Right lobe of liver (tissue), 6 donors: ENCODE measurements around the gene FAAP20. TPM values are rescaled to one million over a fixed set of nuclear protein-coding genes. Genes with fewer than 3 reads are reported as not detected.
"Not testable (repeated sequence)": the region's sequence is repeated elsewhere in the genome, so short reads cannot be mapped to it uniquely, and the experiment has no call there.

Source experiments
- ATAC-seq, 4 donors: fragments of 200-7000 bp; cut with Tn5 transposase; one replicate each; pipeline ENCODE4 v1.9.1; 2020; ENCODE audit warnings: mild to moderate bottlenecking in 4 of 4, moderate library complexity in 4 of 4
- DNase-seq, 3 donors: peaks; one replicate each; pipeline ENCODE4 v3.0.0-alpha.2; 2020
- H3K27ac ChIP-seq, 3 donors: fragments of 200-600 bp; one replicate each; pipeline ENCODE4 v1.8.0; 2022
- H3K27me3 ChIP-seq, 2 donors: fragments of 200-600 bp; one replicate each; pipeline ENCODE4 v1.8.0; 2022
- H3K36me3 ChIP-seq, 4 donors: fragments of 200-600 bp; sonication (generic) in 1 of 4; one replicate each; pipeline versions ENCODE4 v1.5.1 to v1.8.0; 2017 to 2022; ENCODE audit warnings: control low read depth in 1 of 4
- H3K4me1 ChIP-seq, 4 donors: fragments of 200-600 bp; sonication (generic) in 1 of 4; one replicate each; pipeline versions ENCODE4 v1.5.1 to v1.8.0; 2017 to 2022; ENCODE audit warnings: control low read depth in 1 of 4
- H3K4me3 ChIP-seq, 3 donors: fragments of 200-600 bp; one replicate each; pipeline ENCODE4 v1.8.0; 2022
- H3K9me3 ChIP-seq, 4 donors: fragments of 200-600 bp; sonication (generic) in 1 of 4; one replicate each; pipeline versions ENCODE4 v1.5.1 to v1.8.0; 2017 to 2022; ENCODE audit warnings: control low read depth in 1 of 4
- CTCF ChIP-seq, 4 donors: fragments of 200-600 bp in 3 of 4; fragments of 450-650 bp in 1 of 4; IDR thresholded peaks; one replicate each; pipeline versions ENCODE4 v1.5.1 to v1.8.0; 2016 to 2022; ENCODE audit warnings: antibody characterized with exemption in 4 of 4, mild to moderate bottlenecking in 2 of 4
- POLR2A ChIP-seq: fragments of 450-650 bp; IDR thresholded peaks from one replicate; pipeline ENCODE4 v1.6.1; 2017; ENCODE audit warnings: antibody characterized with exemption, mild to moderate bottlenecking
- WGBS: methylation state at CpG from one replicate; pipeline ENCODE4 v1.1.6; 2018; ENCODE audit warnings: low coverage, low lambda C conversion rate; ENCODE audit not compliant: insufficient coverage; ENCODE audit errors: missing lambda C conversion rate; 5-methylcytosine and 5-hydroxymethylcytosine counted together
- intact Hi-C, 2 donors: fragments of 100-400 bp; cut with DNase I; formaldehyde crosslinking; loops; one replicate each; pipeline versions ENCODE4 v1.11.2 to v1.14.1; 2022
- total RNA-seq, 6 experiments: library from RNA; depleted of rRNA in 2 of 6; stranded (reverse); fragments of >200 nt in 2 of 6; fragmentation: NEBNext Ultra II Directional in 3 of 6; extraction: Animal tissue kit (Norgen Biotek cat#: 25700) in 3 of 6; gene quantifications; one replicate each; pipeline versions ENCODE4 v1.1.0 to v1.2.4, GENCODE V29; 2016 to 2023
- donor health status: DM: no; HTN: yes; CAD: no.
- donor health status: DM: no; HTN: no; CAD: no.
- donor health status: DM: no; HTN: no; CAD: no.
- donor health status: DM: no; HTN: yes; CAD: no.
- donor health status: DM: no; HTN: yes; CAD: no.

Gene FAAP20
- total RNA-seq, 6 experiments from 2014 or later, result 18.9 to 26.0 (median 24.4) TPM

DNA sequence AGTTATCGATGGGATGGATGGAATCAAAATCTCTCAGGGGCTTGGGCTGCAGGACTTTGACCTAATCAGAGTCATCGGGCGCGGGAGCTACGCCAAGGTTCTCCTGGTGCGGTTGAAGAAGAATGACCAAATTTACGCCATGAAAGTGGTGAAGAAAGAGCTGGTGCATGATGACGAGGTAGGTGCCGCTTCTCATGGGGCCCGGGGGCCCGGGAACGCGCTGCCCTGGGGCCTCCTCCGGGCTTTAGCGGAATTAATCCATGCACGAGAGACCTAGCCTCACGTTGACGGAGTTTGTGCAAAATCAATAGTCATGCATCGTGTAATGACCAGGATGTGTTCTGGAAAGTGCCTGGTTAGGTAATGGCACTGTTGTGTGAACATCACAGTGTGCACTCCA, 43.8 kb downstream of the FAAP20 start:
- Histone ChIP-seq H3K4me1 (no peaks in the 10 kb centered on the region), H3K4me3 (no peak overlapping the region), H3K36me3 (peaks cover 0 to 8% (median 0%) of the 10 kb centered on the region in 4 donors), H3K27ac (no peak overlapping the region), H3K9me3 (no peaks in the 10 kb centered on the region), H3K27me3 (no peaks in the 10 kb centered on the region)
- WGBS, result no CpG with 5 or more reads among the region's 19 CpGs
- DNase-seq (no peak), ATAC-seq (no peak)
- intact Hi-C loops, result no loop called here
- no peak for TF ChIP-seq POLR2A
- TF ChIP-seq CTCF (IDR thresholded peaks at IDR 0.05), result no peak

GRCh38 chr1:2148691-2149090, 45.9 kb downstream of the FAAP20 start:
- Histone ChIP-seq H3K4me1 (no peaks in the 10 kb centered on the region), H3K4me3 (no peak overlapping the region), H3K27me3 (no peaks in the 10 kb centered on the region), H3K9me3 (no peaks in the 10 kb centered on the region), H3K36me3 (peaks cover 0 to 8% (median 0%) of the 10 kb centered on the region in 4 donors), H3K27ac (peak overlapping the region in 2 of 3 donors; percentile 33 to 47)
- TF ChIP-seq POLR2A (no peak), CTCF (IDR thresholded peaks at IDR 0.05) (no peak)
- DNase-seq (no peak), ATAC-seq (peak; percentile 67 to 80 (median 72))
- 61% methylated on average over 6 of the region's 14 CpGs for WGBS
- intact Hi-C loops, result no loop called here

- 95% methylated on average over 5 of the region's 5 CpGs for WGBS
- H3K27ac ChIP-seq, H3K27me3 ChIP-seq, intact Hi-C loops, H3K36me3 ChIP-seq, H3K4me1 ChIP-seq, ATAC-seq, DNase-seq, H3K4me3 ChIP-seq, H3K9me3 ChIP-seq: not testable (repeated sequence)
Measured at GRCh38 chr1:2147869-2148268, 46.7 kb downstream of the FAAP20 start.

GRCh38 chr1:2146836-2147517, 47.6 kb downstream of the FAAP20 start:
- no peaks in the 10 kb centered on the region for H3K4me1 ChIP-seq
- no peaks in the 10 kb centered on the region for H3K9me3 ChIP-seq
- no peak overlapping the region for H3K4me3 ChIP-seq
- 92% methylated on average over 11 of the region's 11 CpGs for WGBS
- H3K27me3 ChIP-seq, result no peaks in the 10 kb centered on the region
- peaks cover 0 to 8% (median 0%) of the 10 kb centered on the region in 4 donors for H3K36me3 ChIP-seq
- intact Hi-C loops, result no loop called here
- ATAC-seq (no peak), DNase-seq (no peak)
- TF ChIP-seq POLR2A, result no peak
- no peak for TF ChIP-seq CTCF (IDR thresholded peaks at IDR 0.05)
- no peak overlapping the region for H3K27ac ChIP-seq

GRCh38 chr1:2145946-2146835, 48.4 kb downstream of the FAAP20 start:
- Histone ChIP-seq H3K27ac (no peak overlapping the region), H3K27me3 (no peaks in the 10 kb centered on the region), H3K36me3 (peaks cover 0 to 8% (median 0%) of the 10 kb centered on the region in 4 donors), H3K9me3 (no peaks in the 10 kb centered on the region), H3K4me3 (no peak overlapping the region), H3K4me1 (no peaks in the 10 kb centered on the region)
- 94% methylated on average over 10 of the region's 19 CpGs for WGBS
- no peak for ATAC-seq
- intact Hi-C loops, result no loop called here
- TF ChIP-seq CTCF (IDR thresholded peaks at IDR 0.05), result no peak
- peak in 1 of 3 donors; percentile 48 for DNase-seq
